RWPE1 (cell line): ENCODE measurements around the gene BUD31.
A peak's percentile ranks its signal among the peaks of the same experiment; 100 is the strongest.

ENCODE experiments used
- CTCF ChIA-PET: fragments of 350-600 bp; sonication (Branson Sonifier 250); formaldehyde crosslinking; extraction: SDS; loops from one replicate; lab custom pipeline; 2021; lab: Yijun Ruan, JAX
- POLR2A ChIA-PET: fragments of 400-600 bp; formaldehyde crosslinking; extraction: SDS; loops from one replicate; lab custom pipeline; 2020; ENCODE audit warnings: antibody characterized with exemption; ENCODE audit not compliant: low non-redundant PET; lab: Yijun Ruan, JAX
- DNase-seq: peaks from one replicate; pipeline ENCODE4 v3.0.0; 2012; ENCODE audit warnings: low spot score
- H3K27ac ChIP-seq: fragments of 450-650 bp; 2 replicates; pipeline ENCODE4 v1.5.1; 2017
- CTCF ChIP-seq: fragments of 450-650 bp; conservative IDR thresholded peaks from 2 replicates; pipeline ENCODE4 v1.5.1; 2017; ENCODE audit warnings: low read depth, mild to moderate bottlenecking

BUD31 gene

GRCh38 chr7:99457050-99457649, 48.4 kb downstream of the BUD31 start:
- POLR2A ChIA-PET: no interaction called here
- no peak for DNase-seq
- TF ChIP-seq CTCF: no peak
- CTCF ChIA-PET: interaction anchor here (0.7 kb wide), 1 partner anchor 9 kb away, joined by 4 read pairs; no protein-coding TSS in a partner anchor
- peak overlapping the region; percentile 46 for H3K27ac ChIP-seq

GRCh38 chr7:99457650-99458493, 49.1 kb downstream of the BUD31 start:
- ChIA-PET CTCF (interaction anchor here (0.7 to 0.9 kb wide), 2 partner anchors 11 to 93 kb away, joined by 3 read pairs; no protein-coding TSS in a partner anchor), POLR2A (no interaction called here)
- DNase-seq: no peak
- peak overlapping the region; percentile 46 for H3K27ac ChIP-seq
- no peak for TF ChIP-seq CTCF

- peak overlapping the region; percentile 34 for H3K27ac ChIP-seq
- no peak for DNase-seq
- CTCF ChIA-PET: interaction anchor here (0.6 to 0.9 kb wide), 3 partner anchors 10 to 94 kb away, joined by 3 to 4 read pairs (median 3); no protein-coding TSS in a partner anchor
- POLR2A ChIA-PET: no interaction called here
- no peak; the same call in 1 of the 2 replicates for TF ChIP-seq CTCF
Measured at GRCh38 chr7:99459087-99459486, 50.3 kb downstream of the BUD31 start.

- POLR2A ChIA-PET: interaction anchor here (0.6 kb wide), 1 partner anchor 13 kb away, joined by 3 read pairs; no protein-coding TSS in a partner anchor
- H3K27ac ChIP-seq: peak overlapping the region; percentile 45
- no peak for TF ChIP-seq CTCF
- CTCF ChIA-PET: no interaction called here
- DNase-seq: no peak
Measured at GRCh38 chr7:99460651-99461050, 51.9 kb downstream of the BUD31 start.

- CTCF ChIA-PET: no interaction called here
- DNase-seq: no peak
- POLR2A ChIA-PET: no interaction called here
- H3K27ac ChIP-seq: peak overlapping the region; percentile 45
- no peak for TF ChIP-seq CTCF
Measured at GRCh38 chr7:99461221-99461620, 52.5 kb downstream of the BUD31 start.

- ChIA-PET POLR2A (no interaction called here), CTCF (no interaction called here)
- peak overlapping the region; percentile 83 for H3K27ac ChIP-seq
- TF ChIP-seq CTCF: no peak
- DNase-seq: no peak
Measured at GRCh38 chr7:99465421-99465768, 56.6 kb downstream of the BUD31 start.
